Activated B cell treated with CpG ODN at 0.5 μM for 24 hours (primary cell): ENCODE results near the gene TRIM61. TPM values are rescaled to one million over a fixed set of nuclear protein-coding genes. Genes with fewer than 3 reads are reported as not detected.
"Not testable (repeated sequence)": the region's sequence is repeated elsewhere in the genome, so short reads cannot be mapped to it uniquely, and the experiment has no call there.

Experiments
- ATAC-seq: fragments of 200-7000 bp; cut with Tn5 transposase; one replicate; pipeline ENCODE4 v1.10.0; 2021; ENCODE audit warnings: low read depth, mild to moderate bottlenecking, moderate library complexity
- CTCF ChIA-PET: fragments of 350-600 bp; sonication (Branson Sonifier 250); formaldehyde crosslinking; loops from one replicate; lab custom pipeline; 2021; ENCODE audit warnings: antibody characterized with exemption; lab: Charles Lee
- POLR2A ChIA-PET: fragments of 350-600 bp; sonication (Branson Sonifier 250); formaldehyde crosslinking; loops from one replicate; lab custom pipeline; 2021; ENCODE audit warnings: antibody characterized with exemption; lab: Charles Lee
- DNase-seq: peaks from one replicate; pipeline ENCODE4 v3.0.0; 2022
- H3K27ac Mint-ChIP-seq: one replicate; pipeline ENCODE4 v1.8.0; 2020; ENCODE audit warnings: mixed read lengths
- H3K27me3 Mint-ChIP-seq: one replicate; pipeline ENCODE4 v1.8.0; 2021; ENCODE audit warnings: mixed read lengths
- H3K36me3 Mint-ChIP-seq: one replicate; pipeline ENCODE4 v1.8.0; 2021; ENCODE audit warnings: low read depth, mixed read lengths
- H3K4me1 Mint-ChIP-seq: one replicate; pipeline ENCODE4 v1.8.0; 2021; ENCODE audit warnings: mixed read lengths
- H3K4me3 Mint-ChIP-seq: one replicate; pipeline ENCODE4 v1.8.0; 2020; ENCODE audit warnings: mild to moderate bottlenecking, mixed read lengths
- H3K9me3 Mint-ChIP-seq: one replicate; pipeline ENCODE4 v1.8.0; 2020; ENCODE audit warnings: mixed read lengths
- intact Hi-C: fragments of 100-400 bp; cut with micrococcal nuclease; formaldehyde crosslinking; loops from one replicate; pipeline ENCODE4 v1.15.1; 2024
- total RNA-seq: library from RNA; stranded (reverse); gene quantifications from 2 replicates; pipeline ENCODE4 v1.2.3, GENCODE V29; 2022
- TF ChIP-seq, protein P1 (sequence below): fragments of 200-600 bp; IDR thresholded peaks from one replicate; pipeline ENCODE4 v1.8.0; 2022; ENCODE audit warnings: antibody characterized with exemption, mild to moderate bottlenecking

The TRIM61 gene
- total RNA-seq, 1 donor from 2014 or later = 3.6 TPM

- H3K4me3 Mint-ChIP-seq = no peak overlapping the region
- H3K36me3 Mint-ChIP-seq = no peaks in the 10 kb centered on the region
- POLR2A ChIA-PET = no interaction called here
- no peaks in the 10 kb centered on the region for H3K9me3 Mint-ChIP-seq
- ATAC-seq = no peak
- H3K27ac Mint-ChIP-seq = no peak overlapping the region
- CTCF ChIA-PET = no interaction called here
- H3K4me1 Mint-ChIP-seq = no peaks in the 10 kb centered on the region
- DNase-seq = no peak
- intact Hi-C loops = no loop called here
- TF ChIP-seq, protein P1, sequence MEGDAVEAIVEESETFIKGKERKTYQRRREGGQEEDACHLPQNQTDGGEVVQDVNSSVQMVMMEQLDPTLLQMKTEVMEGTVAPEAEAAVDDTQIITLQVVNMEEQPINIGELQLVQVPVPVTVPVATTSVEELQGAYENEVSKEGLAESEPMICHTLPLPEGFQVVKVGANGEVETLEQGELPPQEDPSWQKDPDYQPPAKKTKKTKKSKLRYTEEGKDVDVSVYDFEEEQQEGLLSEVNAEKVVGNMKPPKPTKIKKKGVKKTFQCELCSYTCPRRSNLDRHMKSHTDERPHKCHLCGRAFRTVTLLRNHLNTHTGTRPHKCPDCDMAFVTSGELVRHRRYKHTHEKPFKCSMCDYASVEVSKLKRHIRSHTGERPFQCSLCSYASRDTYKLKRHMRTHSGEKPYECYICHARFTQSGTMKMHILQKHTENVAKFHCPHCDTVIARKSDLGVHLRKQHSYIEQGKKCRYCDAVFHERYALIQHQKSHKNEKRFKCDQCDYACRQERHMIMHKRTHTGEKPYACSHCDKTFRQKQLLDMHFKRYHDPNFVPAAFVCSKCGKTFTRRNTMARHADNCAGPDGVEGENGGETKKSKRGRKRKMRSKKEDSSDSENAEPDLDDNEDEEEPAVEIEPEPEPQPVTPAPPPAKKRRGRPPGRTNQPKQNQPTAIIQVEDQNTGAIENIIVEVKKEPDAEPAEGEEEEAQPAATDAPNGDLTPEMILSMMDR = no peak
- no peaks in the 10 kb centered on the region for H3K27me3 Mint-ChIP-seq
Measured at GRCh38 chr4:164989471-164989870, 12.0 kb upstream of the TRIM61 start.

DNA sequence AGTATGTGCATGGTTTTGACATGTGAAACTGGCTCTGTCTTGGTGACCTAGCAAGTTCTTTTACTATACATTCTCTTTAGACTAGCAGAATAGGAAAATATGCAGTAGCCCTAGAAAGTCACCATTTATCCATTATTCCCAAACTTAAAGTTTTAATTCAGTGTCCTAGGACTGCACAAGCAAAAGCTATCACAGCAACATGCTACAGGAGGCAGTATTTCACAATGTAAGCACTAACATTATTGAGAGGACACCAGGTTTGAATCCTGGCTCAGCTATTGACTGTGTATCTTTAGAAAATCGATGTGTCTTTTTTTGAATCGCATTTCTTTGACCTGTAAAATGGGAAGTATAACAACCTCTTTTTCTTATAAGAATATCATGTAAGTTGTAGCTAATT is 5.5 kb downstream of the TRIM61 start:
- ATAC-seq, DNase-seq, intact Hi-C loops, H3K27ac Mint-ChIP-seq, H3K9me3 Mint-ChIP-seq, H3K4me3 Mint-ChIP-seq, H3K27me3 Mint-ChIP-seq, CTCF ChIA-PET: not testable (repeated sequence)
- POLR2A ChIA-PET = interaction anchor here (0.7 kb wide), 1 partner anchor 105 kb away, joined by 4 read pairs; no protein-coding TSS in a partner anchor
- H3K36me3 Mint-ChIP-seq = peaks cover 17% of the 10 kb centered on the region
- H3K4me1 Mint-ChIP-seq = peaks cover 13% of the 10 kb centered on the region

- intact Hi-C loops = loop anchor here (5.0 kb wide), 1 partner anchor 1793 kb away; the partner anchor contains the start of gene NAF1
- ChIA-PET CTCF (no interaction called here), POLR2A (no interaction called here)
- Mint-ChIP-seq H3K4me3 (no peak overlapping the region), H3K27ac (no peak overlapping the region), H3K4me1 (peaks cover 21% of the 10 kb centered on the region), H3K27me3 (no peaks in the 10 kb centered on the region), H3K9me3 (peaks cover 4% of the 10 kb centered on the region), H3K36me3 (peaks cover 4% of the 10 kb centered on the region)
- no peak for DNase-seq
- TF ChIP-seq, protein P1 = no peak
- ATAC-seq = no peak
Measured at GRCh38 chr4:164959896-164960295, 17.6 kb downstream of the TRIM61 start.

GRCh38 chr4:164959421-164959820 is 18.0 kb downstream of the TRIM61 start:
- peaks cover 21% of the 10 kb centered on the region for H3K4me1 Mint-ChIP-seq
- ATAC-seq, POLR2A ChIA-PET, DNase-seq, H3K9me3 Mint-ChIP-seq, H3K27me3 Mint-ChIP-seq, H3K36me3 Mint-ChIP-seq, CTCF ChIA-PET, H3K4me3 Mint-ChIP-seq, H3K27ac Mint-ChIP-seq: not testable (repeated sequence)
- intact Hi-C loops = loop anchor here (5.0 kb wide), 1 partner anchor 1792 kb away; the partner anchor contains the start of gene NAF1

DNA sequence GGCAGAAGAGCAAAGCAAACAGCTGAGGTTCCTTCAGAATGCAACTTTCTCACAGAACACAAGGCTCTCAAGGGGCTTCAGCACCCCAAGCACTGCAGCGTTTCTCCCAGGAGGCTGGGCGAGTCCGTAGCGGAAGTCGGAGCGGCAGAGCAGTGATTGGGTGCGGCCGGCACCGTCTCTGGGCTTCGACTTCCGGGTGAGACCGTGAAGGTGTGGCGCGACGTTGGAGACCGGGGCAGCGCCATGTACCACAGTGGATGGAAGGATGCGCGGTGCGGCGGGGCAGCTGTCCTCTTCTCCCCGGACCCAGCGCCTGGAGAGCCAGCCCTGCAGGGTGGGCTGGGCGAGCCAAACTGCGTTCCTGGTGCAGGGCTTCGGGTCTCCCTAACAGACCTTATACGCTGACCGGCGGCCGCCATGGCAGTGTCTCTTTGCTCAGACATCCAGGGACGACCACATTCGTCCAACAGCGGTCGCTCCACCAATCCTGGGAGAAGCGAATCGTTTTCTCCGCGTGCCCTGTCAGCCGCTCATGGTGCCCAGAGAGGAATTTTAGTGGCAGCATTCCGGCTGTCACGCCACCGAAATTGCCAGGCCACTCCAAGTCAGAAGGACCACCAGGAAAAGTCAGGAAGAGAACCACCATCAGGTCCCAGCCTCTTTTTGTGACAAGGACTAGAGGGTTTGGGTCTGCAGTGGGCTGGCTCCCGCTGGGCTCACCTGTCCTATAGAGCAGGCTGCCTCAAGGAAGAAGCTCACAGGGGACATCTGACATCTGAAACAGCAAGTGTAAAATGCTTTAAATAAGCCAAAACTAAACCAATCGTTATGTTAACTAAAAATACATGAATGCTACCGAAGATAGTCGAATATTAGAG is 20.5 kb downstream of the TRIM61 start:
- ChIA-PET POLR2A (interaction anchor here (2.0 kb wide), 1 partner anchor 20 kb away, joined by 8 read pairs; the partner anchor contains the start of gene TRIM61), CTCF (no interaction called here)
- Mint-ChIP-seq H3K4me3 (peak overlapping the region; percentile 90), H3K36me3 (peaks cover 4% of the 10 kb centered on the region), H3K27me3 (peaks cover 12% of the 10 kb centered on the region), H3K9me3 (peaks cover 4% of the 10 kb centered on the region), H3K4me1 (peaks cover 21% of the 10 kb centered on the region), H3K27ac (peak overlapping the region; percentile 68)
- intact Hi-C loops = loop anchor here (1.0 to 5.0 kb wide), 3 partner anchors 20 to 1790 kb away; partner anchors contain the start of genes NAF1, TMEM192 and TRIM61
- TF ChIP-seq, protein P1 = no peak
- DNase-seq = peak; percentile 66
- peak; percentile 100 for ATAC-seq
